Transverse colon (tissue), 4 donors: ENCODE data around the gene KHDRBS2. TPM values are rescaled to one million over a fixed set of nuclear protein-coding genes. Genes with fewer than 3 reads are reported as not detected.

Experiments used
- DNase-seq: peaks from one replicate; pipeline ENCODE4 v3.0.0-alpha.2; 2019
- H3K27ac ChIP-seq, 4 donors: fragments of 200-600 bp; sonication (generic); 2 replicates each; pipeline ENCODE4 v1.5.1; 2016 to 2018; ENCODE audit warnings: inconsistent platforms in 4 of 4
- H3K27me3 ChIP-seq: fragments of 200-600 bp; sonication (generic); 2 replicates; pipeline ENCODE4 v1.5.1; 2017; ENCODE audit warnings: inconsistent platforms
- H3K36me3 ChIP-seq, 4 donors: fragments of 200-600 bp; sonication (generic); 2 replicates each; pipeline ENCODE4 v1.5.1; 2017 to 2019; ENCODE audit warnings: inconsistent platforms in 4 of 4
- H3K4me1 ChIP-seq, 4 donors: fragments of 200-600 bp; sonication (generic); 2 replicates each; pipeline ENCODE4 v1.5.1; 2017 to 2020; ENCODE audit warnings: inconsistent platforms in 4 of 4
- H3K4me3 ChIP-seq, 4 donors: fragments of 200-600 bp; sonication (generic); 1 replicate in 1 of 4; 2 replicates in 3 of 4; pipeline versions ENCODE4 v1.5.1 to v1.6.1; 2017 to 2019; ENCODE audit warnings: inconsistent platforms in 4 of 4
- H3K9me3 ChIP-seq, 2 donors: fragments of 200-600 bp; sonication (generic); 2 replicates each; pipeline ENCODE4 v1.5.1; 2017 to 2019; ENCODE audit warnings: inconsistent platforms in 2 of 2
- CTCF ChIP-seq, 5 experiments: fragments of 200-600 bp in 3 of 5; fragments of 450-650 bp in 2 of 5; sonication (generic) in 3 of 5; IDR thresholded peaks; 1 replicate in 2 of 5; 2 replicates in 3 of 5; pipeline ENCODE4 v1.5.1; 2016 to 2017; ENCODE audit warnings: antibody characterized with exemption in 5 of 5, inconsistent platforms in 3 of 5, mild to moderate bottlenecking in 2 of 5, moderate library complexity in 1 of 5
- EP300 ChIP-seq: sonication (generic); formaldehyde crosslinking; IDR thresholded peaks from one replicate; pipeline ENCODE4 v1.6.1; 2017; ENCODE audit warnings: antibody characterized with exemption, low read depth
- POLR2A ChIP-seq: fragments of 450-650 bp; IDR thresholded peaks from one replicate; pipeline ENCODE4 v1.6.1; 2016; ENCODE audit warnings: antibody characterized with exemption, mild to moderate bottlenecking, moderate library complexity
- POLR2AphosphoS5 ChIP-seq, 3 donors: sonication (generic); formaldehyde crosslinking; IDR thresholded peaks; one replicate each; pipeline ENCODE4 v1.6.1; 2016; ENCODE audit warnings: antibody characterized with exemption in 3 of 3
- WGBS, 2 donors: methylation state at CpG; one replicate each; pipeline ENCODE4 v1.1.5; 2018; ENCODE audit warnings: low coverage in 1 of 2; 5-methylcytosine and 5-hydroxymethylcytosine counted together
- in situ Hi-C, 4 donors: fragments of 200-750 bp; cut with MboI; loops; one replicate each; pipeline versions ENCODE4 v1.15.0 to v1.15.1; 2017; ENCODE audit warnings: low sequenced_read_pairs in 3 of 4, low pct_ligation_motif_present in 1 of 4, low pct_unique_long_range_greater_than_20kb in 1 of 4
- intact Hi-C: fragments of 100-400 bp; cut with DNase I; formaldehyde crosslinking; loops from one replicate; pipeline ENCODE4 v1.15.1; 2023; ENCODE audit warnings: low total_unique reads
- total RNA-seq, 4 donors: library from RNA; depleted of rRNA; stranded (reverse); fragments of >200 nt; gene quantifications; one replicate each; pipeline ENCODE4 v1.1.0, GENCODE V29; 2016

Gene KHDRBS2
- total RNA-seq, 4 donors from 2014 or later = 1.6 to 4.5 (median 2.5) TPM

- no peaks in the 10 kb centered on the region for H3K36me3 ChIP-seq
- TF ChIP-seq CTCF (IDR thresholded peaks at IDR 0.05) (no peak), POLR2AphosphoS5 (IDR thresholded peaks at IDR 0.05) (no peak), EP300 (no peak), POLR2A (no peak)
- in situ Hi-C loops = no loop called here
- WGBS, 2 donors = 51 to 78% methylated on average over 2 to 3 of the region's 3 CpGs
- H3K4me1 ChIP-seq = no peaks in the 10 kb centered on the region
- DNase-seq = no peak
- intact Hi-C loops = no loop called here
- H3K4me3 ChIP-seq = no peak overlapping the region
- no peaks in the 10 kb centered on the region for H3K9me3 ChIP-seq
- H3K27ac ChIP-seq = no peak overlapping the region
- H3K27me3 ChIP-seq = no peaks in the 10 kb centered on the region
Observed at GRCh38 chr6:62298745-62299392, 12.8 kb upstream of the KHDRBS2 start.

GRCh38 chr6:62296541-62296940 is 10.5 kb upstream of the KHDRBS2 start:
- in situ Hi-C loops (no loop called here), intact Hi-C loops (no loop called here)
- Histone ChIP-seq H3K4me3 (no peak overlapping the region), H3K36me3 (no peaks in the 10 kb centered on the region), H3K27me3 (no peaks in the 10 kb centered on the region), H3K4me1 (no peaks in the 10 kb centered on the region), H3K27ac (no peak overlapping the region), H3K9me3 (no peaks in the 10 kb centered on the region)
- no peak for DNase-seq
- WGBS, 2 donors = 77 to 80% methylated on average over 1 of the region's 1 CpG
- TF ChIP-seq POLR2A (no peak), POLR2AphosphoS5 (IDR thresholded peaks at IDR 0.05) (no peak), EP300 (no peak), CTCF (IDR thresholded peaks at IDR 0.05) (no peak)

- Histone ChIP-seq H3K9me3 (no peaks in the 10 kb centered on the region), H3K4me1 (peaks cover 0 to 15% (median 7%) of the 10 kb centered on the region in 4 donors), H3K4me3 (no peak overlapping the region), H3K27me3 (peaks cover 34% of the 10 kb centered on the region), H3K27ac (no peak overlapping the region), H3K36me3 (no peaks in the 10 kb centered on the region)
- in situ Hi-C loops (no loop called here), intact Hi-C loops (no loop called here)
- WGBS, 2 donors = 45 to 58% methylated on average over 1 of the region's 1 CpG
- no peak for TF ChIP-seq EP300
- DNase-seq = no peak
Observed at GRCh38 chr6:62288974-62289373, 2.9 kb upstream of the KHDRBS2 start.

GRCh38 chr6:62288562-62288961 is 2.5 kb upstream of the KHDRBS2 start:
- H3K4me1 ChIP-seq = peaks cover 0 to 19% (median 9%) of the 10 kb centered on the region in 4 donors
- DNase-seq = no peak
- no peaks in the 10 kb centered on the region for H3K36me3 ChIP-seq
- H3K9me3 ChIP-seq = no peaks in the 10 kb centered on the region
- H3K27ac ChIP-seq = no peak overlapping the region
- TF ChIP-seq EP300 (no peak), CTCF (IDR thresholded peaks at IDR 0.05) (no peak), POLR2A (no peak), POLR2AphosphoS5 (IDR thresholded peaks at IDR 0.05) (no peak)
- intact Hi-C loops (no loop called here), in situ Hi-C loops (no loop called here)
- H3K27me3 ChIP-seq = peaks cover 35% of the 10 kb centered on the region
- no peak overlapping the region for H3K4me3 ChIP-seq
- 68 to 78% methylated on average over 2 of the region's 2 CpGs for WGBS, 2 donors

- Histone ChIP-seq H3K27me3 (peaks cover 35% of the 10 kb centered on the region), H3K9me3 (no peaks in the 10 kb centered on the region), H3K36me3 (no peaks in the 10 kb centered on the region), H3K27ac (no peak overlapping the region), H3K4me3 (peak overlapping the region in 3 of 4 donors; percentile 40 to 47 (median 46)), H3K4me1 (peaks cover 0 to 19% (median 9%) of the 10 kb centered on the region in 4 donors)
- intact Hi-C loops = no loop called here
- TF ChIP-seq EP300 = no peak
- TF ChIP-seq CTCF (IDR thresholded peaks at IDR 0.05) = no peak
- TF ChIP-seq POLR2A = no peak
- TF ChIP-seq POLR2AphosphoS5 (IDR thresholded peaks at IDR 0.05) = no peak
- 3 to 4% methylated on average over 7 to 13 of the region's 13 CpGs for WGBS, 2 donors
- in situ Hi-C loops = no loop called here
- DNase-seq = no peak
Observed at GRCh38 chr6:62286470-62286843, 432 bp upstream of the KHDRBS2 start.
